Epithelial cell of esophagus (primary cell): ENCODE measurements around the gene DHDDS.

Experiments
- DNase-seq: peaks from one replicate; pipeline ENCODE4 v3.0.0; 2010; ENCODE audit warnings: low read depth
- H3K4me3 ChIP-seq: 2 replicates; pipeline ENCODE4 v1.5.1; 2011; ENCODE audit warnings: mild to moderate bottlenecking, low read length, control low read depth
- CTCF ChIP-seq: IDR thresholded peaks from 2 replicates; pipeline ENCODE4 v1.5.1; 2011; ENCODE audit warnings: low read depth, mild to moderate bottlenecking, low read length, control low read depth, inconsistent platforms; ENCODE audit not compliant: insufficient read depth; ENCODE audit errors: missing control alignments

Gene DHDDS

GRCh38 chr1:26418865-26419349 lies 13.2 kb upstream of the DHDDS start:
- no peak for TF ChIP-seq CTCF
- H3K4me3 ChIP-seq: no peak overlapping the region
- no peak for DNase-seq

GRCh38 chr1:26419494-26419893 lies 12.6 kb upstream of the DHDDS start:
- H3K4me3 ChIP-seq: no peak overlapping the region
- no peak for DNase-seq
- no peak for TF ChIP-seq CTCF

- TF ChIP-seq CTCF: no peak
- no peak overlapping the region for H3K4me3 ChIP-seq
- DNase-seq: no peak
Measured at GRCh38 chr1:26429721-26430120, 2.4 kb upstream of the DHDDS start.

- TF ChIP-seq CTCF: no peak
- peak overlapping the region; percentile 67 for H3K4me3 ChIP-seq
- DNase-seq: peak; percentile 7
Measured at GRCh38 chr1:26432793-26433192, 672 bp downstream of the DHDDS start.

- H3K4me3 ChIP-seq: no peak overlapping the region
- TF ChIP-seq CTCF: no peak
- DNase-seq: peak; percentile 16
Measured at GRCh38 chr1:26434161-26434752, 2.1 kb downstream of the DHDDS start.

- H3K4me3 ChIP-seq: no peak overlapping the region
- no peak for TF ChIP-seq CTCF
- no peak for DNase-seq
Measured at GRCh38 chr1:26438041-26438440, 5.9 kb downstream of the DHDDS start.

GRCh38 chr1:26440259-26440658 lies 8.1 kb downstream of the DHDDS start:
- no peak for DNase-seq
- H3K4me3 ChIP-seq: no peak overlapping the region
- no peak for TF ChIP-seq CTCF
